ENCODE data around the gene HPSE2.
A peak's percentile ranks its signal among the peaks of the same experiment; 100 is the strongest.
"Not testable (repeated sequence)": the region's sequence is repeated elsewhere in the genome, so short reads cannot be mapped to it uniquely, and the experiment has no call there.

Gene HPSE2

DNA sequence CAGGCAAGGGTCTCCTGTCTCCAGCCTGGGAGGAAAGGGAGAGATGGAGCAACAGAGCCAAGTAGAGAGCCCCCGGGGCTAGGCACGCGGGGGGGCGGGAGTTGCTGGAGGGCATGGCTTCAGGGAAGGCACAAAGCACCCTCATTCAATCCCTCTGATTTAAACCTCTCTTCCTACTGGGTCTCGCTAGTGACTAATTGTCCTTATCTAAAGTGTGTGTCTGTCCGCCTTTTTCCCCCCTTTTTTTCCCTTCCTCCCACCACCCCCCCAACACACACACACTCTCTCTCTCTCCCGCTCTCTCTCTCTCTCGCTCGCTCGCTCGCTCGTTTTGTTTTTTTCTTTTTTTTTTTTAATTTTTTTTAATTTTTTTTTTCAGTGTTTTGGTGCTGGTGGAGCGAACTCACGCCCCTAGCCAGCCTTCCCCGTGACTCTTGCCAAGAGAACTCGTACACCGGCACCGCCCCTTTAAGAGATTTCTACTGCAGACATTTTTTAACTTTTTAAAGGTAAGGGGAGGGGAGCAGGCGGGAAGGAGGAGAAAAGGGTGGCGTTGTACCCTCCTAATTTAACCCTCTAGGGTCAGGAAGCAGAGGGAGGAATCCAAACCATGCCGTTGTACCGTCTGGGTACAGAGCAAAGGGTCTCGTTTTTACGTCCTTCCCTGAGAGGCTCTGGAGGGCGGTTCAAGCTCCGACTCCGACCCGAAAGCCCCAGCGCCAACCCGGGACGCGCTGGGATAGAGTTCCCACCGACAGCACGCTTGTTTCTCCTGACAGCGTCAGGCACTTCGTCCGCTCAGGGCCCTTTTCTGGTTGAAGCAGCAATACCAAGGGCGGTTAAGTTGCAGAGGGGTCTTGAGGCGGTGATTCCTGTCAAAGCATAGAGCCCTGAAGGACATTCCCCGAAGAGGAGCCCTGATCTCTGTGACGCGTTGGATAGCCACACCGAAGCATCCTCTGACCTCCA lies at the start of gene HPSE2:
TSS of gene HPSE2 (minus strand) at position 195 of the 969 bp plus-strand sequence.
- H3K27ac Mint-ChIP-seq = no peak within 1 kb of the TSS

GRCh38 chr10:99280472-99280871 lies 44.8 kb upstream of the HPSE2 start:
- Mint-ChIP-seq H3K4me1 (no peaks in the 10 kb centered on the region), H3K36me3 (ENCODE audit: low read depth) (no peaks in the 10 kb centered on the region), H3K9me3 (peaks cover 5% of the 10 kb centered on the region), H3K27me3 (peaks cover 33% of the 10 kb centered on the region), H3K27ac (no peak overlapping the region), H3K4me3 (no peak overlapping the region)
- DNase-seq (no peak), ATAC-seq (no peak)

More for the DNA sequence above, at the start of gene HPSE2:
- DNase-seq (no peak), ATAC-seq (no peak)
- Mint-ChIP-seq H3K27me3 (peaks cover 76% of the 10 kb centered on the region), H3K9me3 (no peaks in the 10 kb centered on the region), H3K36me3 (ENCODE audit: low read depth) (no peaks in the 10 kb centered on the region), H3K4me1 (peaks cover 23% of the 10 kb centered on the region), H3K4me3 (peak within 1 kb of the TSS; percentile 30)

- Mint-ChIP-seq H3K4me3 (no peak overlapping the region), H3K27ac (no peak overlapping the region), H3K36me3 (ENCODE audit: low read depth) (no peaks in the 10 kb centered on the region), H3K9me3 (peaks cover 5% of the 10 kb centered on the region), H3K27me3 (peaks cover 38% of the 10 kb centered on the region), H3K4me1 (no peaks in the 10 kb centered on the region)
- DNase-seq (no peak), ATAC-seq (no peak)
Observed at GRCh38 chr10:99279626-99280111, 44.0 kb upstream of the HPSE2 start.

GRCh38 chr10:99276848-99277486 lies 41.3 kb upstream of the HPSE2 start:
- peaks cover 26% of the 10 kb centered on the region for H3K27me3 Mint-ChIP-seq
- no peak overlapping the region for H3K4me3 Mint-ChIP-seq
- no peak for DNase-seq
- no peaks in the 10 kb centered on the region for H3K9me3 Mint-ChIP-seq
- H3K27ac Mint-ChIP-seq = no peak overlapping the region
- H3K36me3 Mint-ChIP-seq (ENCODE audit: low read depth) = no peaks in the 10 kb centered on the region
- no peaks in the 10 kb centered on the region for H3K4me1 Mint-ChIP-seq
- no peak for ATAC-seq

DNA sequence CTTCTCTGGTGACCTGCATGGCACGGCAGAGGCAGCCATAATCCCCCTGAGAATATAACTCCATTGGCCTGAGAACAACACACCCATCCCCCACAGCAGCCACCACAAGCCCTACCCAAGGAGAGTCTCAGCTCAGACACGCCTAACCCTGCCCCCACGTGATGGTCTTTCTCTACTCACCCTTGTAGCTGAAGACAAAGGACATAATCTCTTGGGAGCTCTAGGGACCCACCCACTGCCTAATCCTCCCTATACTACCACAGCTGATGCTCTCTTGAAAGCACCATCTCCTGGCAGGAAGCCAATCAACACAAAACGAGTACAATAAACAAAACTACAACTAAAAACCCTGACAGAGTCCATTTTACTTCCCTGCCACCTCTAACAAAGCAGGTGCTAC lies 30.7 kb upstream of the HPSE2 start:
- H3K4me1 Mint-ChIP-seq = no peaks in the 10 kb centered on the region
- no peak overlapping the region for H3K4me3 Mint-ChIP-seq
- no peaks in the 10 kb centered on the region for H3K36me3 Mint-ChIP-seq (ENCODE audit: low read depth)
- H3K27me3 Mint-ChIP-seq = peaks cover 12% of the 10 kb centered on the region
- no peaks in the 10 kb centered on the region for H3K9me3 Mint-ChIP-seq
- no peak for ATAC-seq
- no peak overlapping the region for H3K27ac Mint-ChIP-seq
- no peak for DNase-seq

GRCh38 chr10:99248824-99249223 lies 13.2 kb upstream of the HPSE2 start:
- Mint-ChIP-seq H3K4me3 (no peak overlapping the region), H3K27me3 (peaks cover 22% of the 10 kb centered on the region), H3K36me3 (ENCODE audit: low read depth) (no peaks in the 10 kb centered on the region), H3K9me3 (no peaks in the 10 kb centered on the region), H3K27ac (no peak overlapping the region), H3K4me1 (no peaks in the 10 kb centered on the region)
- no peak for ATAC-seq
- DNase-seq = no peak

- not testable (repeated sequence) for H3K36me3 Mint-ChIP-seq (ENCODE audit: low read depth); ATAC-seq; DNase-seq; H3K4me1 Mint-ChIP-seq; H3K9me3 Mint-ChIP-seq; H3K27ac Mint-ChIP-seq; H3K4me3 Mint-ChIP-seq
- H3K27me3 Mint-ChIP-seq = peaks cover 22% of the 10 kb centered on the region
Observed at GRCh38 chr10:99247893-99248292, 12.2 kb upstream of the HPSE2 start.

DNA sequence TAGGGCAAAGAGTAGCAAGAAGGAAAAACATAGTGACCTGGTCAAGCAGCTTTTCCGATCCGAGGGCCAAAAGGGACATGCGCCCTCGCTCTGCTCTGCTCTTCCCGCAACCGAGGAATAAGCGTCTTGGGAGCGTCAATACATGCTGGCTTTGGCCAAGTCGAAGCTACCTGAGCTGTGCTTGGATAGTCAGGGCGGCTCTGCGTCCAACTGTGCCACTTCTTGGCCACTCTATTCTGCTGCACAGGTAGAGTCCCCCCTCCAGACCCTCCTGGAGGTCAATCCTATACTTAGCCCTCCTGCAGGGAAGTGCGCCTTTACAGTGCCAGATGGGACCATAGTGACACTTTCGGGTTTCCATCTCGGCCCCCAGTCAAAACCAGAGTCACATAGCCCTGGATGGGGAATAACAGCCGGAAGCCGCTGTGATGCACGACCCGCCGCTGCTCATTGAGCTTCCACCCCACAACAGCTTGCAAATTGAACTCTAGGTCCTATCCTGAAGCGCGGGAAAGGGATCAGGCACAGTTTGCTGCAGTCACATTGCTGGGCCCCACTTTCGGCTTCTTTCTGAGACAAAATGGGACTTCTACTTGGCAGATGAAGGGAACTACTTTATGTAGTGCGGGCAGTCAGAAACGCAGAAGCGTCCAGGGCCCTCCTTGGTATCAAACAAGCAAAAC lies 1.1 kb upstream of the HPSE2 start:
- DNase-seq = no peak
- no peak for ATAC-seq
- no peaks in the 10 kb centered on the region for H3K36me3 Mint-ChIP-seq (ENCODE audit: low read depth)
- no peak overlapping the region for H3K27ac Mint-ChIP-seq
- H3K4me1 Mint-ChIP-seq = peaks cover 23% of the 10 kb centered on the region
- H3K27me3 Mint-ChIP-seq = peaks cover 68% of the 10 kb centered on the region
- no peaks in the 10 kb centered on the region for H3K9me3 Mint-ChIP-seq
- H3K4me3 Mint-ChIP-seq = no peak overlapping the region

GRCh38 chr10:99234791-99235657 lies 628 bp downstream of the HPSE2 start:
- H3K9me3 Mint-ChIP-seq = no peaks in the 10 kb centered on the region
- no peak for ATAC-seq
- peaks cover 77% of the 10 kb centered on the region for H3K27me3 Mint-ChIP-seq
- peak overlapping the region; percentile 30 for H3K4me3 Mint-ChIP-seq
- no peak for DNase-seq
- H3K36me3 Mint-ChIP-seq (ENCODE audit: low read depth) = no peaks in the 10 kb centered on the region
- H3K27ac Mint-ChIP-seq = no peak overlapping the region
- H3K4me1 Mint-ChIP-seq = peaks cover 23% of the 10 kb centered on the region

DNA sequence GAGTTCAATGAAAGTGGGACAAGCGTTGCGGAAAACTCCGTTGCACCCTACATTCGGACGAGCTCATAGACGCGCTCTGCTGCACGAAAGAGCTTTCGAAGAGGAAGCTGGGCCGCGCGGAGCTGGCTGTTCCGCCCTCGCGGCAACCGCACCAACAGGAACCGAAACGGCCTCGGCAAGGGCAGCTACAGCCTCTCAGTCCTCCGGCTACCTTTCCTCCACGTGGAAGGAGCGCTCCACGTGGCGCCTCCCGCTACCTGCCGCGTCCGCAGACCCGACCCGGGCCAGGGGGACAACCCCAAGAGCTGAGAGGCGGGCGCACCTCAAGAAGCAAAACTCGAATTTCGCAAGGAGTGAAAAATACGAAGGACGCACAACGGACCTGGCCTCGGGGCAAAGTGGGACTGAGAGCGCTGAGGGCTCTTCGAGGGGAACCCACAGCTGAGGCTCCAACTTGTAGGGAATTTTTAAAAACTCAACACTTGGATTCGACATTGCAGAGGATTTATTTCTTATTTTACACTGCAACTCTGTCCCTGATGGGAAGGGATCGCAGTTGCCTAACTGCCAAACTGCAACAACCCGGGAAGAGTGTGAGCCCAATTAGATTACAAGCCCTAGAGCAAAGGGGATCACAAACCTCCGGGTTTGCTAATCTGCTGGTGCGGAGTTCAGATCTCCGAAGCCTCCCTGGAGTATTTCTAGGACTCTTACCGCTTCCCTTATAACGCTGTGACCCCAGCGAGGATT lies 1.4 kb downstream of the HPSE2 start:
- peak; percentile 66 for DNase-seq
- Mint-ChIP-seq H3K9me3 (no peaks in the 10 kb centered on the region), H3K36me3 (ENCODE audit: low read depth) (no peaks in the 10 kb centered on the region), H3K27ac (no peak overlapping the region), H3K27me3 (peaks cover 84% of the 10 kb centered on the region), H3K4me3 (peak overlapping the region; percentile 30), H3K4me1 (peaks cover 23% of the 10 kb centered on the region)
- peak; percentile 75 for ATAC-seq

- DNase-seq (no peak), ATAC-seq (no peak)
- peak overlapping the region; percentile 30 for H3K4me3 Mint-ChIP-seq
- H3K27ac Mint-ChIP-seq = no peak overlapping the region
- peaks cover 88% of the 10 kb centered on the region for H3K27me3 Mint-ChIP-seq
- no peaks in the 10 kb centered on the region for H3K9me3 Mint-ChIP-seq
- H3K36me3 Mint-ChIP-seq (ENCODE audit: low read depth) = no peaks in the 10 kb centered on the region
- H3K4me1 Mint-ChIP-seq = peaks cover 23% of the 10 kb centered on the region
Observed at GRCh38 chr10:99233689-99234037, 2.0 kb downstream of the HPSE2 start.

- Mint-ChIP-seq H3K9me3 (no peaks in the 10 kb centered on the region), H3K27ac (no peak overlapping the region), H3K36me3 (ENCODE audit: low read depth) (no peaks in the 10 kb centered on the region), H3K4me3 (peak overlapping the region; percentile 30), H3K4me1 (peaks cover 23% of the 10 kb centered on the region), H3K27me3 (peaks cover 89% of the 10 kb centered on the region)
- DNase-seq (no peak), ATAC-seq (no peak)
Observed at GRCh38 chr10:99233000-99233688, 2.5 kb downstream of the HPSE2 start.
